K562 (cell line): ENCODE results near the gene BDH1. TPM values are rescaled to one million over a fixed set of nuclear protein-coding genes. Genes with fewer than 3 reads are reported as not detected.
A peak's percentile ranks its signal among the peaks of the same experiment; 100 is the strongest.

Experiments
- ATAC-seq: fragments of 200-7000 bp; cut with Tn5 transposase; 3 replicates; pipeline ENCODE4 v1.9.1; 2020; ENCODE audit warnings: moderate library complexity
- BruUV-seq: library from RNA; stranded (reverse); fragments of 400-500 nt; replicated peaks from 2 replicates; lab custom pipeline; 2021; lab: Mats Ljungman, UMichigan
- CTCF ChIA-PET: fragments of 300-600 bp; formaldehyde crosslinking; extraction: SDS; loops from one replicate; lab custom pipeline; 2021; ENCODE audit warnings: low intra/inter-chr PET ratio; lab: Yijun Ruan, JAX
- POLR2A ChIA-PET: fragments of 300-600, 350-650 bp; sonication (Branson Sonifier 250); formaldehyde crosslinking; extraction: SDS; loops from one replicate; lab custom pipeline; 2021; ENCODE audit warnings: antibody characterized with exemption, inconsistent platforms; lab: Yijun Ruan, JAX
- DNase-seq, 4 experiments: peaks; one replicate each; pipeline versions ENCODE4 v3.0.0 to v3.0.0-alpha.2; 2011 to 2018; ENCODE audit warnings: low spot score in 3 of 4, mixed read lengths in 3 of 4; ENCODE audit errors: extremely low read depth in 1 of 4
- FAIRE-seq: peaks from 2 replicates; lab custom pipeline; 2011; peaks lifted over from hg19 to GRCh38; lab: Jason Lieb, UNC
- H2AFZ ChIP-seq: 2 replicates; pipeline ENCODE4 v1.6.0; 2011; ENCODE audit warnings: low read depth, low read length, control low read depth, inconsistent platforms
- H3K27ac ChIP-seq: fragments of 200-600 bp; 3 replicates; pipeline ENCODE4 v1.8.0; 2011; ENCODE audit warnings: low read depth, mild to moderate bottlenecking, control low read depth, inconsistent platforms, low read length, moderate library complexity, mixed read lengths; ENCODE audit errors: extremely low read depth
- H3K27me3 ChIP-seq, 2 experiments: fragments of 300-600 bp in 1 of 2; 2 replicates in 1 of 2; 3 replicates in 1 of 2; pipeline versions ENCODE4 v1.6.0 to v1.8.0; 2011; ENCODE audit warnings: inconsistent platforms in 2 of 2, low read length in 2 of 2, mild to moderate bottlenecking in 1 of 2, mixed read lengths in 1 of 2, moderate library complexity in 1 of 2; ENCODE audit not compliant: control insufficient read depth in 2 of 2, insufficient read depth in 2 of 2
- H3K36me3 ChIP-seq: fragments of 300-600 bp; 3 replicates; pipeline ENCODE4 v1.8.0; 2011; ENCODE audit warnings: mild to moderate bottlenecking, low read length, inconsistent platforms; ENCODE audit not compliant: control insufficient read depth, insufficient read depth
- H3K4me1 ChIP-seq, 2 experiments: fragments of 200-600 bp in 1 of 2; replicated peaks in 1 of 2; 2 replicates in 1 of 2; 3 replicates in 1 of 2; pipeline versions ENCODE4 v1.5.1 to v1.8.0; 2011; ENCODE audit warnings: inconsistent platforms in 2 of 2, low read length in 2 of 2, mild to moderate bottlenecking in 1 of 2, mixed read lengths in 1 of 2, moderate library complexity in 1 of 2; ENCODE audit not compliant: control insufficient read depth in 2 of 2, insufficient read depth in 2 of 2
- H3K4me2 ChIP-seq: 2 replicates; pipeline ENCODE4 v1.6.1; 2011; ENCODE audit warnings: low read length, control low read depth, inconsistent platforms, mixed read lengths; ENCODE audit not compliant: insufficient read depth
- H3K4me3 ChIP-seq: fragments of 200-600 bp; sonication (generic), shearing (Covaris generic); 2 replicates; pipeline ENCODE4 v1.5.1; 2016; ENCODE audit warnings: control low read depth, inconsistent platforms
- H3K79me2 ChIP-seq: fragments of 200-600 bp; 3 replicates; pipeline ENCODE4 v1.8.0; 2011; ENCODE audit warnings: low read length, inconsistent platforms; ENCODE audit not compliant: control insufficient read depth, insufficient read depth
- H3K9ac ChIP-seq, 2 experiments: 2 replicates each; pipeline versions ENCODE4 v1.6.0 to v1.6.1; 2011; ENCODE audit warnings: low read depth in 2 of 2, low read length in 2 of 2, control low read depth in 1 of 2, inconsistent platforms in 1 of 2, mild to moderate bottlenecking in 1 of 2, mixed read lengths in 1 of 2; ENCODE audit not compliant: insufficient read depth in 1 of 2
- H3K9me1 ChIP-seq: one replicate; pipeline ENCODE4 v1.6.0; 2011; ENCODE audit warnings: inconsistent platforms, mild to moderate bottlenecking, low read length, moderate library complexity; ENCODE audit not compliant: control insufficient read depth, insufficient read depth
- H3K9me3 ChIP-seq: replicated peaks from 2 replicates; pipeline ENCODE4 v1.5.1; 2011; ENCODE audit warnings: low read depth, low read length, inconsistent platforms; ENCODE audit not compliant: control insufficient read depth, insufficient read depth
- H4K20me1 ChIP-seq: replicated peaks from 2 replicates; pipeline ENCODE4 v1.6.1; 2011; ENCODE audit warnings: low read length, inconsistent platforms, mixed read lengths; ENCODE audit not compliant: control insufficient read depth, insufficient read depth
- HNRNPUL1 ChIP-seq: fragments of 200-400 bp; formaldehyde crosslinking; IDR thresholded peaks from 2 replicates; pipeline ENCODE4 v1.6.1; 2017; ENCODE audit warnings: low read length
- SMAD3 ChIP-seq: fragments of 450-650 bp; formaldehyde crosslinking; conservative IDR thresholded peaks from 2 replicates; pipeline ENCODE4 v1.4.0; 2020; ENCODE audit warnings: mild to moderate bottlenecking
- SPI1 ChIP-seq: IDR thresholded peaks from 2 replicates; pipeline ENCODE4 v1.6.1; 2011; ENCODE audit warnings: low read depth, low read length, control low read depth, borderline replicate concordance
- ZC3H11A ChIP-seq: IDR thresholded peaks from 2 replicates; pipeline ENCODE4 v1.6.1; 2012; ENCODE audit warnings: low read depth, low read length, improper control_type of control experiment
- ZNF695 ChIP-seq: fragments of 450-650 bp; formaldehyde crosslinking; IDR thresholded peaks from 2 replicates; pipeline ENCODE4 v1.4.0; 2020; ENCODE audit warnings: mild to moderate bottlenecking, moderate library complexity
- WGBS: fragments of 100-300 bp; shearing (Covaris generic); methylation state at CpG from one replicate; pipeline ENCODE4 v1.1.6; 2016; ENCODE audit warnings: low coverage, mixed read lengths; ENCODE audit not compliant: insufficient coverage; ENCODE audit errors: missing lambda C conversion rate; 5-methylcytosine and 5-hydroxymethylcytosine counted together
- in situ Hi-C: fragments of 300-500 bp; cut with MboI; formaldehyde crosslinking; loops from 4 replicates; pipeline ENCODE4 v1.15.0; 2018; ENCODE audit warnings: inconsistent platforms, mixed read lengths
- intact Hi-C: fragments of 100-400 bp; cut with micrococcal nuclease; formaldehyde crosslinking; loops from 2 replicates; pipeline ENCODE4 v1.14.2; 2022
- polyA plus RNA-seq, 8 experiments: library from polyadenylated mRNA; depleted of rRNA in 4 of 8; stranded (reverse) in 5 of 8; unstranded in 3 of 8; fragments of >200 nt; fragmentation: Nextera tagmentation in 2 of 8; fragmentation: Illumina TruSeq in 1 of 8; extraction: Ambion mirVana in 2 of 8; extraction: Trizol in 1 of 8; gene quantifications; 2 replicates each; pipeline versions ENCODE4 v1.2.1 to v1.2.3, GENCODE V29; 2011 to 2014; ENCODE audit warnings: inconsistent platforms in 1 of 8, missing spikeins in 1 of 8
- total RNA-seq, 7 experiments: library from RNA; depleted of rRNA in 6 of 7; stranded (reverse); fragments of >200 nt in 6 of 7; fragmentation: Illumina TruSeq in 2 of 7; extraction: Trizol in 2 of 7; gene quantifications; 2 replicates each; pipeline versions ENCODE4 v1.2.1 to v1.2.3, GENCODE V29; 2011 to 2021; ENCODE audit warnings: low replicate concordance in 1 of 7

BDH1 gene
- total and polyA plus RNA-seq, 9 of the 15 experiments (the other 6 are each of a cell fraction or from before 2014, with no cell fraction given): 0.07 to 0.89 (median 0.12) TPM; not detected in 3

- Histone ChIP-seq H2AFZ (peak overlapping the region; percentile 29; the same call in 1 of the 2 replicates), H3K27ac (no peak overlapping the region), H3K9ac (no peak overlapping the region; a peak in 1 of 4 replicates), H4K20me1 (no peaks in the 10 kb centered on the region), H3K27me3 (peaks cover 19 to 54% of the 10 kb centered on the region in 2 experiments), H3K9me1 (no peaks in the 10 kb centered on the region), H3K4me1 (no peaks in the 10 kb centered on the region), H3K4me3 (no peak overlapping the region), H3K9me3 (no peaks in the 10 kb centered on the region), H3K79me2 (no peaks in the 10 kb centered on the region), H3K4me2 (no peak overlapping the region), H3K36me3 (no peaks in the 10 kb centered on the region)
- ChIA-PET POLR2A (interaction anchor here (0.5 kb wide), 1 partner anchor 24 kb away, joined by 3 read pairs; no protein-coding TSS in a partner anchor), CTCF (no interaction called here)
- in situ Hi-C loops: no loop called here
- no peak for DNase-seq
- intact Hi-C loops: no loop called here
- TF ChIP-seq SMAD3 (CRISPR knock-in tag) (no peak), HNRNPUL1 (no peak), ZC3H11A (no peak)
- no TSS peak for BruUV-seq
- 28% methylated on average over 13 of the region's 13 CpGs for WGBS
- ATAC-seq: no peak
- peak; percentile 42 for FAIRE-seq
These were observed 90.4 kb downstream of the BDH1 start for GRCh38 chr3:197465197-197465995.

DNA sequence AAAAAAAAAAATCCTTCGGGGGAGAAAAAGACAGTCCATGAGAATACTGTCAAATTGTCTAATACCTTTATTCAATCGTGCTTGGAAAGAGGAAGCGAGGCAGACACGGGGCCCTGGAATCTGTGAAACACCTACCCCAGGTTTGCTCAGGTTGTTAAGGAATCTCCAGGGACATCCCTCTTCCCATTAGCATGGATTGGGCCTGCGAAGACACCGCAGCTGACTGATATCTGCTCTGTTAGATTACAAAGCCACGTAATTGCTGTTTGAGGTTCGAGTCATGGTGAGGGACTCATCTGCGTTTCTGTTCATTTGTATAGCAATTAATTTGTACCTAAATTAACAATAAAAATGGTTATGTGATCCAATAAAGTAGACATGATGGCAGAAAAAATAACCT is 91.0 kb downstream of the BDH1 start:
- Histone ChIP-seq H3K9me3 (no peaks in the 10 kb centered on the region), H3K4me3 (no peak overlapping the region), H3K36me3 (no peaks in the 10 kb centered on the region), H3K79me2 (no peaks in the 10 kb centered on the region), H3K27me3 (peaks cover 19 to 54% of the 10 kb centered on the region in 2 experiments), H3K27ac (no peak overlapping the region), H3K9me1 (no peaks in the 10 kb centered on the region), H4K20me1 (no peaks in the 10 kb centered on the region), H3K9ac (no peak overlapping the region), H3K4me1 (no peaks in the 10 kb centered on the region), H3K4me2 (no peak overlapping the region), H2AFZ (no peak overlapping the region)
- FAIRE-seq: no peak
- intact Hi-C loops: no loop called here
- DNase-seq: no peak
- no peak for ATAC-seq
- 19% methylated on average over 9 of the region's 9 CpGs for WGBS
- no TSS peak for BruUV-seq
- CTCF ChIA-PET: no interaction called here
- TF ChIP-seq SPI1: peak; percentile 49; the same call in 1 of the 2 replicates
- TF ChIP-seq ZNF695 (CRISPR knock-in tag): no peak
- in situ Hi-C loops: no loop called here
- POLR2A ChIA-PET: interaction anchor here (0.5 kb wide), 1 partner anchor 25 kb away, joined by 3 read pairs; no protein-coding TSS in a partner anchor
